GM12878 (cell line): ENCODE results near the gene MSI2. TPM values are rescaled to one million over a fixed set of nuclear protein-coding genes. Genes with fewer than 3 reads are reported as not detected.
A peak's percentile ranks its signal among the peaks of the same experiment; 100 is the strongest.

Source experiments
- BMI1 ChIP-seq: fragments of 450-650 bp; IDR thresholded peaks from 2 replicates; pipeline ENCODE4 v1.6.1; 2016; ENCODE audit warnings: mild to moderate bottlenecking, moderate library complexity, borderline replicate concordance
- CEBPB ChIP-seq, 2 experiments: fragments of 150-350 bp in 1 of 2; IDR thresholded peaks; 2 replicates each; pipeline ENCODE4 v1.6.1; 2012 to 2014; ENCODE audit warnings: low read depth in 2 of 2, low read length in 2 of 2, borderline replicate concordance in 1 of 2, inconsistent platforms in 1 of 2
- CREB1 ChIP-seq: IDR thresholded peaks from 2 replicates; pipeline ENCODE4 v1.6.1; 2012; ENCODE audit warnings: low read depth, mild to moderate bottlenecking, inconsistent platforms
- CUX1 ChIP-seq: IDR thresholded peaks from 2 replicates; pipeline ENCODE4 v1.6.1; 2012; ENCODE audit warnings: improper control_type of control experiment, low read depth, low read length; ENCODE audit not compliant: insufficient replicate concordance
- FOXM1 ChIP-seq: IDR thresholded peaks from 2 replicates; pipeline ENCODE4 v1.6.1; 2012; ENCODE audit warnings: low read depth, mild to moderate bottlenecking, inconsistent platforms, low read length, moderate library complexity
- GABPA ChIP-seq: IDR thresholded peaks from 2 replicates; pipeline ENCODE4 v1.6.1; 2014; ENCODE audit warnings: antibody characterized with exemption, low read depth, mild to moderate bottlenecking, inconsistent platforms
- HDAC6 ChIP-seq: fragments of 200-600 bp; sonication (generic); IDR thresholded peaks from one replicate; pipeline ENCODE4 v1.8.0; 2017; ENCODE audit warnings: antibody characterized with exemption; ENCODE audit not compliant: unreplicated experiment
- JUND ChIP-seq: IDR thresholded peaks from 2 replicates; pipeline ENCODE4 v1.6.1; 2012; ENCODE audit warnings: low read depth, mild to moderate bottlenecking, low read length, improper control_type of control experiment, moderate library complexity
- NBN ChIP-seq: fragments of 450-650 bp; IDR thresholded peaks from 2 replicates; pipeline ENCODE4 v1.6.1; 2016
- NKRF ChIP-seq: fragments of 450-650 bp; conservative IDR thresholded peaks from 2 replicates; pipeline ENCODE4 v1.6.1; 2017; ENCODE audit warnings: mild to moderate bottlenecking, moderate library complexity
- PKNOX1 ChIP-seq: fragments of 450-650 bp; IDR thresholded peaks from 2 replicates; pipeline ENCODE4 v1.6.1; 2016; ENCODE audit warnings: mild to moderate bottlenecking
- RB1 ChIP-seq: fragments of 450-650 bp; formaldehyde crosslinking; IDR thresholded peaks from 2 replicates; pipeline ENCODE4 v1.6.1; 2017; ENCODE audit warnings: mild to moderate bottlenecking, borderline replicate concordance
- SREBF2 ChIP-seq: IDR thresholded peaks from 2 replicates; pipeline ENCODE4 v1.6.1; 2012; ENCODE audit warnings: mild to moderate bottlenecking, low read length
- ZSCAN29 ChIP-seq: fragments of 450-650 bp; IDR thresholded peaks from 2 replicates; pipeline ENCODE4 v1.6.1; 2017; ENCODE audit warnings: mild to moderate bottlenecking, moderate library complexity
- polyA plus RNA-seq, 11 experiments: library from polyadenylated mRNA; depleted of rRNA in 4 of 11; unstranded in 6 of 11; stranded (reverse) in 5 of 11; fragments of >200 nt; fragmentation: Nextera tagmentation in 4 of 11; fragmentation: Illumina TruSeq in 1 of 11; extraction: Ambion mirVana in 4 of 11; extraction: Trizol in 1 of 11; gene quantifications; 1 replicate in 1 of 11; 2 replicates in 10 of 11; pipeline versions ENCODE4 v1.2.1 to v1.2.3, GENCODE V29; 2011 to 2016; ENCODE audit warnings: inconsistent platforms in 2 of 11, missing spikeins in 2 of 11, low read depth in 1 of 11
- total RNA-seq, 4 experiments: library from RNA; depleted of rRNA in 3 of 4; stranded (reverse); fragments of >200 nt in 3 of 4; fragmentation: Illumina TruSeq in 1 of 4; extraction: Trizol in 1 of 4; gene quantifications; 2 replicates each; pipeline versions ENCODE4 v1.2.1 to v1.2.3, GENCODE V29; 2013 to 2021
- TF ChIP-seq, protein P1 (sequence below): fragments of 450-650 bp; IDR thresholded peaks from 2 replicates; pipeline ENCODE4 v1.6.1; 2018; ENCODE audit warnings: mild to moderate bottlenecking, low read depth, moderate library complexity; ENCODE audit not compliant: partially characterized antibody
- TF ChIP-seq, protein P2 (sequence below): fragments of 450-650 bp; IDR thresholded peaks from 2 replicates; pipeline ENCODE4 v1.6.1; 2017; ENCODE audit warnings: low read depth, mild to moderate bottlenecking, moderate library complexity

The MSI2 gene
- total and polyA plus RNA-seq, 10 of the 15 experiments (the other 5 are each of a cell fraction or from before 2014, with no cell fraction given) = 6.1 to 76.1 (median 42.0) TPM

- TF ChIP-seq, protein P1, sequence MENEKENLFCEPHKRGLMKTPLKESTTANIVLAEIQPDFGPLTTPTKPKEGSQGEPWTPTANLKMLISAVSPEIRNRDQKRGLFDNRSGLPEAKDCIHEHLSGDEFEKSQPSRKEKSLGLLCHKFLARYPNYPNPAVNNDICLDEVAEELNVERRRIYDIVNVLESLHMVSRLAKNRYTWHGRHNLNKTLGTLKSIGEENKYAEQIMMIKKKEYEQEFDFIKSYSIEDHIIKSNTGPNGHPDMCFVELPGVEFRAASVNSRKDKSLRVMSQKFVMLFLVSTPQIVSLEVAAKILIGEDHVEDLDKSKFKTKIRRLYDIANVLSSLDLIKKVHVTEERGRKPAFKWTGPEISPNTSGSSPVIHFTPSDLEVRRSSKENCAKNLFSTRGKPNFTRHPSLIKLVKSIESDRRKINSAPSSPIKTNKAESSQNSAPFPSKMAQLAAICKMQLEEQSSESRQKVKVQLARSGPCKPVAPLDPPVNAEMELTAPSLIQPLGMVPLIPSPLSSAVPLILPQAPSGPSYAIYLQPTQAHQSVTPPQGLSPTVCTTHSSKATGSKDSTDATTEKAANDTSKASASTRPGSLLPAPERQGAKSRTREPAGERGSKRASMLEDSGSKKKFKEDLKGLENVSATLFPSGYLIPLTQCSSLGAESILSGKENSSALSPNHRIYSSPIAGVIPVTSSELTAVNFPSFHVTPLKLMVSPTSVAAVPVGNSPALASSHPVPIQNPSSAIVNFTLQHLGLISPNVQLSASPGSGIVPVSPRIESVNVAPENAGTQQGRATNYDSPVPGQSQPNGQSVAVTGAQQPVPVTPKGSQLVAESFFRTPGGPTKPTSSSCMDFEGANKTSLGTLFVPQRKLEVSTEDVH = no peak
- TF ChIP-seq JUND (peak; percentile 42; the same call in 1 of the 2 replicates), BMI1 (peak; percentile 39; the same call in 1 of the 2 replicates), RB1 (no peak), SREBF2 (no peak), HDAC6 (peak; percentile 22), ZSCAN29 (0 out of 2 replicates have a peak, but pooled peaks have one; percentile 49), NBN (peak; percentile 96), NKRF (no peak), PKNOX1 (peak; percentile 71; the same call in 1 of the 2 replicates), CUX1 (peak; percentile 92), CREB1 (peak; percentile 83), GABPA (no peak), CEBPB (IDR thresholded peaks at IDR 0.05; ENCODE audit: borderline replicate concordance in 1 of 2, low read depth in 2 of 2, low read length in 2 of 2) (no peak; a peak in 2 of 4 replicates), FOXM1 (peak; percentile 99)
- TF ChIP-seq, protein P2, sequence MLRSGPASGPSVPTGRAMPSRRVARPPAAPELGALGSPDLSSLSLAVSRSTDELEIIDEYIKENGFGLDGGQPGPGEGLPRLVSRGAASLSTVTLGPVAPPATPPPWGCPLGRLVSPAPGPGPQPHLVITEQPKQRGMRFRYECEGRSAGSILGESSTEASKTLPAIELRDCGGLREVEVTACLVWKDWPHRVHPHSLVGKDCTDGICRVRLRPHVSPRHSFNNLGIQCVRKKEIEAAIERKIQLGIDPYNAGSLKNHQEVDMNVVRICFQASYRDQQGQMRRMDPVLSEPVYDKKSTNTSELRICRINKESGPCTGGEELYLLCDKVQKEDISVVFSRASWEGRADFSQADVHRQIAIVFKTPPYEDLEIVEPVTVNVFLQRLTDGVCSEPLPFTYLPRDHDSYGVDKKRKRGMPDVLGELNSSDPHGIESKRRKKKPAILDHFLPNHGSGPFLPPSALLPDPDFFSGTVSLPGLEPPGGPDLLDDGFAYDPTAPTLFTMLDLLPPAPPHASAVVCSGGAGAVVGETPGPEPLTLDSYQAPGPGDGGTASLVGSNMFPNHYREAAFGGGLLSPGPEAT = peak; percentile 94
Observed at GRCh38 chr17:57455063-57455914, 199.0 kb downstream of the MSI2 start (continued).
